Karpas-422 (cell line): ENCODE measurements around the gene AQP12B. TPM values are rescaled to one million over a fixed set of nuclear protein-coding genes. Genes with fewer than 3 reads are reported as not detected.

Experiments used
- DNase-seq: peaks from one replicate; pipeline ENCODE4 v3.0.0-alpha.2; 2015
- H2AFZ ChIP-seq: fragments of 200-600 bp; sonication (generic); 2 replicates; pipeline ENCODE4 v1.6.1; 2014; ENCODE audit warnings: antibody characterized with exemption, low read length, mixed read lengths
- H3K27ac ChIP-seq: fragments of 200-600 bp; sonication (generic); 2 replicates; pipeline ENCODE4 v1.5.1; 2014; ENCODE audit warnings: mild to moderate bottlenecking, low read length, moderate library complexity
- H3K27me3 ChIP-seq: fragments of 200-600 bp; sonication (generic); 2 replicates; pipeline ENCODE4 v1.6.1; 2014; ENCODE audit warnings: low read length, mixed read lengths
- H3K36me3 ChIP-seq: fragments of 200-600 bp; sonication (generic); 2 replicates; pipeline ENCODE4 v1.6.1; 2014; ENCODE audit warnings: low read length, mixed read lengths; ENCODE audit not compliant: insufficient read depth
- H3K4me1 ChIP-seq: fragments of 200-600 bp; sonication (generic); 2 replicates; pipeline ENCODE4 v1.6.1; 2014; ENCODE audit warnings: mild to moderate bottlenecking, low read length, mixed read lengths
- H3K4me2 ChIP-seq: fragments of 200-600 bp; sonication (generic); 2 replicates; pipeline ENCODE4 v1.6.1; 2014; ENCODE audit warnings: low read length, low read depth, mild to moderate bottlenecking; ENCODE audit not compliant: poor library complexity, severe bottlenecking
- H3K4me3 ChIP-seq: fragments of 200-600 bp; sonication (generic); 2 replicates; pipeline ENCODE4 v1.5.1; 2014; ENCODE audit warnings: mild to moderate bottlenecking, antibody characterized with exemption, low read length, mixed read lengths
- H3K79me2 ChIP-seq: fragments of 200-600 bp; sonication (generic); 2 replicates; pipeline ENCODE4 v1.6.1; 2014; ENCODE audit warnings: mild to moderate bottlenecking, low read length, mixed read lengths
- H3K9ac ChIP-seq: fragments of 200-600 bp; sonication (generic); 2 replicates; pipeline ENCODE4 v1.6.0; 2014; ENCODE audit warnings: low read length
- H3K9me2 ChIP-seq: fragments of 200-600 bp; sonication (generic), shearing (Covaris generic); replicated peaks from 2 replicates; pipeline ENCODE4 v1.6.0; 2014; ENCODE audit warnings: mild to moderate bottlenecking, low read length, moderate library complexity; ENCODE audit not compliant: insufficient read depth
- H3K9me3 ChIP-seq: fragments of 300-700, 200-600 bp; sonication (generic); 2 replicates; pipeline ENCODE4 v1.6.1; 2014; ENCODE audit warnings: low read length, mixed read lengths
- H4K20me1 ChIP-seq: fragments of 200-600 bp; sonication (generic); 2 replicates; pipeline ENCODE4 v1.6.1; 2014; ENCODE audit warnings: mild to moderate bottlenecking, antibody characterized with exemption, low read length, low read depth; ENCODE audit not compliant: insufficient read depth
- total RNA-seq: library from RNA; depleted of rRNA; stranded (reverse); fragments of >200 nt; shearing (Covaris generic); gene quantifications from 2 replicates; pipeline ENCODE4 v1.2.3, GENCODE V29; 2014; ENCODE audit warnings: low replicate concordance

AQP12B gene
- total RNA-seq, 1 experiment from 2014 or later = not detected

GRCh38 chr2:240707821-240708220 is 25.1 kb upstream of the AQP12B start:
- no peak for DNase-seq
- Histone ChIP-seq H3K36me3 (no peaks in the 10 kb centered on the region), H3K27ac (no peak overlapping the region), H3K9me2 (no peaks in the 10 kb centered on the region), H3K4me2 (no peak overlapping the region), H3K79me2 (no peaks in the 10 kb centered on the region), H3K27me3 (no peaks in the 10 kb centered on the region), H3K9ac (no peak overlapping the region), H3K4me1 (peaks cover under 1% of the 10 kb centered on the region), H4K20me1 (no peaks in the 10 kb centered on the region), H2AFZ (no peak overlapping the region), H3K4me3 (no peak overlapping the region), H3K9me3 (no peaks in the 10 kb centered on the region)

- Histone ChIP-seq H4K20me1 (no peaks in the 10 kb centered on the region), H3K27me3 (no peaks in the 10 kb centered on the region), H3K4me1 (no peaks in the 10 kb centered on the region), H3K4me2 (no peak overlapping the region), H3K9ac (no peak overlapping the region), H3K36me3 (no peaks in the 10 kb centered on the region), H3K4me3 (no peak overlapping the region), H3K79me2 (no peaks in the 10 kb centered on the region), H3K27ac (no peak overlapping the region), H2AFZ (no peak overlapping the region), H3K9me3 (no peaks in the 10 kb centered on the region), H3K9me2 (no peaks in the 10 kb centered on the region)
- DNase-seq = no peak
Measured at GRCh38 chr2:240707043-240707756, 24.5 kb upstream of the AQP12B start.

GRCh38 chr2:240705204-240705791 is 22.6 kb upstream of the AQP12B start:
- Histone ChIP-seq H3K79me2 (no peaks in the 10 kb centered on the region), H3K27ac (no peak overlapping the region), H4K20me1 (no peaks in the 10 kb centered on the region), H3K9me2 (no peaks in the 10 kb centered on the region), H2AFZ (no peak overlapping the region), H3K4me3 (no peak overlapping the region), H3K9ac (no peak overlapping the region), H3K27me3 (no peaks in the 10 kb centered on the region), H3K9me3 (no peaks in the 10 kb centered on the region), H3K4me2 (no peak overlapping the region), H3K36me3 (no peaks in the 10 kb centered on the region), H3K4me1 (no peaks in the 10 kb centered on the region)
- no peak for DNase-seq

GRCh38 chr2:240704651-240705050 is 22.0 kb upstream of the AQP12B start:
- Histone ChIP-seq H3K27me3 (no peaks in the 10 kb centered on the region), H3K9me3 (no peaks in the 10 kb centered on the region), H3K36me3 (no peaks in the 10 kb centered on the region), H3K27ac (no peak overlapping the region), H3K9me2 (no peaks in the 10 kb centered on the region), H2AFZ (no peak overlapping the region), H3K79me2 (no peaks in the 10 kb centered on the region), H3K4me2 (no peak overlapping the region), H3K4me1 (no peaks in the 10 kb centered on the region), H3K4me3 (no peak overlapping the region), H3K9ac (no peak overlapping the region), H4K20me1 (no peaks in the 10 kb centered on the region)
- no peak for DNase-seq

- no peak overlapping the region for H3K4me3 ChIP-seq
- no peaks in the 10 kb centered on the region for H3K4me1 ChIP-seq
- H3K79me2 ChIP-seq = no peaks in the 10 kb centered on the region
- no peaks in the 10 kb centered on the region for H3K9me3 ChIP-seq
- no peaks in the 10 kb centered on the region for H3K27me3 ChIP-seq
- H2AFZ ChIP-seq = no peak overlapping the region
- H3K36me3 ChIP-seq = no peaks in the 10 kb centered on the region
- no peaks in the 10 kb centered on the region for H3K9me2 ChIP-seq
- H3K27ac ChIP-seq = no peak overlapping the region
- no peak for DNase-seq
- H3K4me2 ChIP-seq = no peak overlapping the region
- no peaks in the 10 kb centered on the region for H4K20me1 ChIP-seq
- no peak overlapping the region for H3K9ac ChIP-seq
Measured at GRCh38 chr2:240703417-240704341, 21.0 kb upstream of the AQP12B start.

- H3K9me3 ChIP-seq = no peaks in the 10 kb centered on the region
- no peak for DNase-seq
- H3K36me3 ChIP-seq = no peaks in the 10 kb centered on the region
- H3K79me2 ChIP-seq = no peaks in the 10 kb centered on the region
- H3K4me1 ChIP-seq = no peaks in the 10 kb centered on the region
- no peak overlapping the region for H3K4me3 ChIP-seq
- no peak overlapping the region for H3K9ac ChIP-seq
- no peak overlapping the region for H3K4me2 ChIP-seq
- H2AFZ ChIP-seq = no peak overlapping the region
- H4K20me1 ChIP-seq = no peaks in the 10 kb centered on the region
- H3K27me3 ChIP-seq = no peaks in the 10 kb centered on the region
- no peak overlapping the region for H3K27ac ChIP-seq
- no peaks in the 10 kb centered on the region for H3K9me2 ChIP-seq
Measured at GRCh38 chr2:240702640-240703011, 19.9 kb upstream of the AQP12B start.

- no peaks in the 10 kb centered on the region for H3K9me2 ChIP-seq
- DNase-seq = no peak
- no peak overlapping the region for H3K4me2 ChIP-seq
- H4K20me1 ChIP-seq = no peaks in the 10 kb centered on the region
- H3K79me2 ChIP-seq = no peaks in the 10 kb centered on the region
- no peak overlapping the region for H2AFZ ChIP-seq
- H3K9ac ChIP-seq = no peak overlapping the region
- no peak overlapping the region for H3K4me3 ChIP-seq
- no peaks in the 10 kb centered on the region for H3K27me3 ChIP-seq
- no peaks in the 10 kb centered on the region for H3K36me3 ChIP-seq
- H3K9me3 ChIP-seq = no peaks in the 10 kb centered on the region
- no peaks in the 10 kb centered on the region for H3K4me1 ChIP-seq
- no peak overlapping the region for H3K27ac ChIP-seq
Measured at GRCh38 chr2:240701736-240702639, 19.3 kb upstream of the AQP12B start.
